Posterior cingulate gyrus (tissue), 11 donors: ENCODE results near the gene EFNB3.

Source experiments
- DNase-seq, 10 donors: peaks; one replicate each; pipeline versions ENCODE4 v3.0.0 to v3.0.0-alpha.2; 2020 to 2021; ENCODE audit warnings: mixed read lengths in 3 of 10
- intact Hi-C: fragments of 100-400 bp; cut with DNase I; formaldehyde crosslinking; loops from one replicate; pipeline ENCODE4 v1.15.1; 2023

The EFNB3 gene

GRCh38 chr17:7704601-7705268, at the start of gene EFNB3:
EFNB3 (plus strand) TSS chr17:7705202; CDS start chr17:7705599, 397 bp downstream.
- intact Hi-C loops: no loop called here
- peak in 7 of 10 donors; percentile 54 to 93 (median 66) for DNase-seq

GRCh38 chr17:7655541-7655840, 49.5 kb upstream of the EFNB3 start:
- DNase-seq: no peak
- intact Hi-C loops: no loop called here

GRCh38 chr17:7656958-7657609, 47.9 kb upstream of the EFNB3 start:
- peak in 9 of 10 donors; percentile 29 to 88 (median 50) for DNase-seq
- intact Hi-C loops: no loop called here

GRCh38 chr17:7667656-7668406, 37.2 kb upstream of the EFNB3 start:
- peak in 8 of 10 donors; percentile 44 to 91 (median 66) for DNase-seq
- intact Hi-C loops: no loop called here

- intact Hi-C loops: no loop called here
- DNase-seq: peak in 1 of 10 donors; percentile 70
Measured at GRCh38 chr17:7668482-7668881, 36.5 kb upstream of the EFNB3 start.

- no peak for DNase-seq
- intact Hi-C loops: no loop called here
Measured at GRCh38 chr17:7673239-7673638, 31.8 kb upstream of the EFNB3 start.

GRCh38 chr17:7674934-7675333, 30.1 kb upstream of the EFNB3 start:
- DNase-seq: no peak
- intact Hi-C loops: no loop called here

GRCh38 chr17:7676533-7676932, 28.5 kb upstream of the EFNB3 start:
- no peak for DNase-seq
- intact Hi-C loops: no loop called here

- intact Hi-C loops: no loop called here
- no peak for DNase-seq
Measured at GRCh38 chr17:7677388-7678067, 27.5 kb upstream of the EFNB3 start.

GRCh38 chr17:7684851-7685532, 20.0 kb upstream of the EFNB3 start:
- intact Hi-C loops: loop anchor here (5.0 kb wide), 2 partner anchors 113 to 283 kb away; partner anchors contain the start of gene TMEM256
- no peak for DNase-seq

- intact Hi-C loops: loop anchor here (2.0 to 5.0 kb wide), 3 partner anchors 71 to 283 kb away; partner anchors contain the start of genes FXR2 and TMEM256
- DNase-seq: peak; percentile 89 to 99 (median 94)
Measured at GRCh38 chr17:7685533-7686221, 19.3 kb upstream of the EFNB3 start.

- intact Hi-C loops: loop anchor here (2.0 to 5.0 kb wide), 3 partner anchors 72 to 284 kb away; partner anchors contain the start of genes FXR2 and TMEM256
- peak; percentile 65 to 96 (median 78) for DNase-seq
Measured at GRCh38 chr17:7686222-7687071, 18.6 kb upstream of the EFNB3 start.

- intact Hi-C loops: loop anchor here (2.0 to 5.0 kb wide), 3 partner anchors 72 to 285 kb away; partner anchors contain the start of genes FXR2 and TMEM256
- peak; percentile 84 to 97 (median 90) for DNase-seq
Measured at GRCh38 chr17:7687072-7687907, 17.7 kb upstream of the EFNB3 start, which contains the start of gene TP53. TP53 (minus strand) TSS chr17:7687490; CDS start chr17:7676594, 10,896 bp downstream.

GRCh38 chr17:7687908-7688807, 16.8 kb upstream of the EFNB3 start, which contains the start of gene WRAP53:
WRAP53 (plus strand) TSS chr17:7688477; CDS start chr17:7688649, 172 bp downstream.
- intact Hi-C loops: loop anchor here (2.0 to 5.0 kb wide), 4 partner anchors 53 to 286 kb away; partner anchors contain the start of genes FXR2 and TMEM256

GRCh38 chr17:7688808-7689316, 16.1 kb upstream of the EFNB3 start:
- intact Hi-C loops: loop anchor here (2.0 to 5.0 kb wide), 3 partner anchors 54 to 287 kb away; partner anchors contain the start of gene TMEM256
- peak in 1 of 10 donors; percentile 78 for DNase-seq

More at GRCh38 chr17:7687908-7688807, 16.8 kb upstream of the EFNB3 start, which contains the start of gene WRAP53:
- peak; percentile 96 to 100 (median 98) for DNase-seq

- intact Hi-C loops: no loop called here
- DNase-seq: no peak
Measured at GRCh38 chr17:7695586-7695985, 9.4 kb upstream of the EFNB3 start.
